ENCODE data around the gene GABBR2.

Gene GABBR2

DNA sequence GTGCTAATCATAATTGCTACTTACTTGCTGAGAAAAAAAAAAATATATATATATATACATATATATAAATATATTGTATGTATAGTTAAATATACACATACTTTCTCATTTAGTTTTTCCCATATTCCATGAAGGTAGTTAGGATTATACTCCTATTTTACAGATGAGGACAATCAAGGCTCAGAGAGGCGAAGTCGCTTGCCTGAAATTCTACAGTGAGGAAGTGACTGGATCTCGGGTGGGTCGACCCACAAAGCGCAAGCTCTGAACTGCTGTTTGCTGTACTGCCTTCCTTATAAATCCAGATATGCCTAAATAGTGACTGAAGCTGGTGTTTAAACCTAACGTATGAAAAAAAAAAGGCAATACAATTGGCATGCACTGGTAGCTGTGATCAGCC lies 305.0 kb downstream of the GABBR2 start:
- no peak for DNase-seq (ENCODE audit: low read depth in 2 of 2)

DNA sequence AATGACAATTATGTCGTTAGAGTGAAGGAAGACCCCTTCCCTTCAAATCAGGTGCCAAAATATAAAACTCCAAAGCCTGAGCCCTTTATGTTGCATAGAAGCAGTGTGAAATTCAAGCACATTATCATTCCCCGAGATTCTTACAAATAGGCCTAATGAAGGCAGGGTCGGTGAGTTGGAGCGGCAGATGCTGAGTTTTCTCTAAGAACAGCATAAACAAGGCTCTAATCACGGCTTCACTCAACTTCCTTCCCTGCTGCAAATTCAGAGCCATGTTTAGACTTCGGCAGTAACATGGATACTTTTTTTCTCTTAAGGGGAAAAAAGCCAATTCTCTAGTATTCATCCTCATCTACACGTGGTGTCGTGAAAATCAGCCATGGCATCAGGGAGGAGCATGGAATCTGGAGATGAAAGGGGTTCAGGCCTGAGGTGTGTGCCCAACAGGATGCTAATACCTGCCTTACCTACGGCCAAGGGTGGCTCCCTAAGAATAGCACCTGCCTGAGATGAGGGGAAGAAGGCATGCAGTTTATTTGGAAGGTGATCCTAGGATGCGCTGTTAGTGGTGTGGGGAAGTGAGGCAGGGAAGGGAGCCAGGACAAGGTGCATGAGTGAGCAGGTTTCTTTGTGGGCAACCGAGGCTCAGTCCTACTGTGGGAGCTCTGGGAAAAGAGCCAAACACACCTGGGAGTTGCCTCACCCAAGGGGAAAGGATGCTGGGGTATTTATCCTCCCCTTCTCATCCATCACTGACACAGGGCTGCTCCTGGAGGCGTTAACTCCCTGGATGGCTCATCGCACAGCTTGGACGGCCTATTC lies 306.5 kb downstream of the GABBR2 start:
- DNase-seq (ENCODE audit: low read depth in 2 of 2): no peak

DNA sequence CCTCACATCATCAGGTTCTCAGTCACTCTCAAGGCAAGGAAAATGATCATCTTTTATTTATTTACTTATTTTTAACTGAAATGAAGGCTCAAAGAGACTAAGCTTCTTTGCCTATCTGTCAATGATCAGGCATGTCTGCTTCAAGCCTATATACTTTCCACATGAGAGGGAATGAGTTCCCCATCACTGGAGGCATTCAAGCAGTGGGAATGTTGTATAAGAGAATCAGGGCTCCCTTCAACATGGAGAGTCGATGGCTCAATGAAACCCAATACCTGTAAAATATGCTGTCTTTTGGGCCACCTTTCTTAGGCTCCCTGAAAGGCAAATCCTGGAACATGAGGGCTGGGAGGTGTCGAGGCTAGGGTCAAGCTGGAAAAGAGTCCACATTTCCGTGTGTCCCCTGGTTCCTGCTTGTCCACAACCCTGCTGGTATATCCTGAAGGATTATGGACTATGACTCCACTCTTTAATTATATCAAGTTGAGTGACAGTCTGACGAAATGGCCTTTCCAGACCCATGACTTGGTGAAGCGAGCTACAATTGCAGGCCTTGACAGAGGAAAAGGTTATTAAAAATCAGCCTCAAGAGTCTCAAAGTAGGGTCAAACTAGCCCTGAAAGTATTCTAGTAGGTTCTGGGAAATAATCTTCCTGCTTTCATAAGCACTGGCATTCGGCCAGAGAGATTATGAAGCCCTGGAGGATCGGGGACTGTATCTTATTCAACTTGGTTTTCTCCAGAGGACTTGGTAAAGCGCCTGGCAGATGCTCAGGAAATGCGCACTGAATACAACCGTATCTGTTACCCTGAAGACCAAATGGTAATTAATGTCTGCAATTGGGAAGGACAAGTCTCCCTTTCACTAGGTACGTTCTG lies 307.4 kb downstream of the GABBR2 start:
- no peak for DNase-seq (ENCODE audit: low read depth in 2 of 2)

DNA sequence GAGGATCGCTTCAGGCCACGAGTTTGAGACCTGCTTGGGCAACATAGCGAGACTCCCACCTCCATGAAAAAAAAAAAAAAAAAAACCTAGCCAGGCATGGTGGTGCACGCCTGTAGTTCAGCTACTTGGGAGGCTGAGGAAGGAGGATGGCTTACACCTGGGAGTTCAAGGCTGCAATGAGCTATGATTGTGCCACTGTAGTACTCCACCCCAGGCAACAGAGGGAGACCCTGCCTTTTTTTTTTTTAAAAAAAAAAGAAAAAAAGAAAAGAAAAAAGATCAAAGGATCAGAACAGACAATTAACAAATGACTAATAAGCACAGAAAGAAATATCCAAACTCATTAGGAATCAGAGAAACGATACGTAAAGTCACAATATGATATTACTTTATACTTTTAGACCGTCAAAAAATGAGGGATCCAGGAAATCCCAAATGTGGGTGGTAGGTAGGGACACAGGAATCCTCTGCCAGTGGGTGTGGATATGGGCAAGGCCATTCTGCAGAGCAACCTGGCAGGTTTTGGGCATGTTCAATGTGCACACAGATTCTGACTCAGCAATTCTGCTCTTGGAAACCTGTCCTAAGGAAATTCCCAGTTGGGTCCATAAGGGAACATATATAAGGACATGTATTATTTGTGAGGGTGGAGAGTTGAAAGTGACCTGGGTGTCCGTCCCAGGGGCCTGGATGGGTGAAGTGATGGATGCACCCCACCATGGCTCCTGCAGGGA lies 308.6 kb downstream of the GABBR2 start:
- no peak for DNase-seq (ENCODE audit: low read depth in 2 of 2)

DNA sequence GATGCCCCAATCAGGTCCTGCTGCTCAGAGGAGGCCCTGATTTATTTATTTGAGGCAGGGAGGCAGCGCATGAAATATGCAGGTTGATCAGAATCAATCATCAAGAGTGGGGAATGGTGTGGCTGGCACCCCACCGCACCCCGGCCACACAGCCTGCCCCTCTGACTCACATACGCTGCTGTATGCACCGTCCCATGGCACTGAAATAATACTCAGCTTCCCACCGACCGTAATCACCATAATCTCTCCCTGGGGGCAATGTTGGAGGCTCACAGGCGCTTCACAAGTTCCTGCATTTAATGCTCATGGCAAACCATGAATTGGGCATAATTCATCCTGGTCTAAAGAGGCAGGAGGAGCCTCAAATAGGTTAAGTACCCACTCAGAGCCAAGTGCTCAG lies 312.1 kb downstream of the GABBR2 start:
- no peak for DNase-seq (ENCODE audit: low read depth in 2 of 2)

DNA sequence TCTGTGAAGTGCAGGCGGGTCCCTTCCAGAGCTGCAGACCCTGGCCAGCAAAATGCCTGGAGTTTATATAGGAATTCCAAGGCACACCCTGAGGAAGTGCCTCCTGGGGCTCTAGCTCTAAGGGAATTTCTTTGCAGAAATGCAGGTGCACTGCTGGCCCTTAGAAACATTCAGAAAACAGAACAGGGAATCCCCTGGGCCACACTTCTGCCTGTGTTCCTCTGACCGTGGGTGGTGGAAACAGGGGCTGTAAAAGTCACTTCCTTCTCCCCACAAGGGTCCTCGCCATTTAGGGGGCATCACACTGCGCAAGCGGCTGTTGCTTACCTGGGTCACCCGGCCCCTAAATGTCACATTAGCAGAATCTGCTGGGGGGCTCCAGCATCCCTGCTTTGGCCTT lies 312.5 kb downstream of the GABBR2 start:
- no peak for DNase-seq (ENCODE audit: low read depth in 2 of 2)

DNA sequence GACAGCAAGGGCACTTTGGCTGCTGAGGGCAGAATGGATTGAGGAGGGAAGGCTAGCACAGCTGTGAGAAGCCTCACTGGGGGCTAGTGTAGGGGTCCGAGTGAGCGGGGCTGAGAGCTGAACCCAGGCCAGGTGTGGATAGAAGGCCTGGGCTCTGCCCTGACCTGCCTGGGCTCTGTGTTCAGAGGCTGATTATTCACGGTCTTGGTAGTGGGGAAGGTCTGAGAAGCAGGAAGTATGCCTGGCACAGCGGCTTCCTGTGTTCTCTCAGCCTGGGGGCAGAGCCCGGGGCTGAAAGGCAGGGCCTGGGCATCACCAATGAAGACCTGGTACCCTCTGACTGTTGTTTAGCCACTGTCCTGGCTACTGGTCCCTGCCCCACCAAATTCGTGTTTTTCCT lies 316.9 kb downstream of the GABBR2 start:
- DNase-seq (ENCODE audit: low read depth in 2 of 2): no peak

DNA sequence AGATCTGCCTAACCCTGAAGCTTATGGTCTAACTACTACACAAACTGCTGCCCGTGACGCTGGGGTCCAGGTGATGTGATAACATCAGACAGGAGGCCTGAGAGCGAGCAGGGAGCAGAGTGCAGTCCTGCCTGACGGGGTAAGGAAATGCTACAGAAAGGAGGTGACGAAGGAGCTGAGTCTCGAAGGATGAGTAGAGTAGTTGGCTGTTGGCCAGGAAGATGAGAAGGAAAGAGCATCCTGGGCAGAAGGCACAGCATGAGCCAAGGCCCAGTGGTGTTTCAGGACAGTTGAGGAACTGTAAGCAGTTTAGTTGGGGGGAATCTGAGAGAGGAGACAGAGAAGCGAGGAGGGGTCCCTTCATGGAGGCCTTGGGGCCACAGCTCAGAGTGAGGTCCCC lies 317.3 kb downstream of the GABBR2 start:
- no peak for DNase-seq (ENCODE audit: low read depth in 2 of 2)

DNA sequence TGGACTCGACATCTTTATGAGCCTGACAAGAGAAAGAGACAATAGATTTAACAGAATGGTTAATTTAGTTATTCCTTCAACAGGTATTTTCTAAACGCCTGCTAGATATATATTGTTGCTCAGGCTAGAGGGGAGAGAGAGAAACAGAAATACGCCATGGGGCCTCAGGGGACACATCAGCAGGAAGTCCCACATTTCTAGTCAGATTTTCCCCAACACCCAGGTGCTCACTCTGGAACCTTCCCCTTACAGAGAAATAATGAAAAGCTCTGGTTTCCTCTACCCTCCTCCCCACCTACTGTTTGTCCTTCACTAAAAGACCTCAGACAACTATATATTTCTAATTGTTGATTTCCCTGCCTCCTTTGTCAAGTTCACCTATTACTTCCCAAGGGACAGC lies 323.0 kb downstream of the GABBR2 start:
- DNase-seq (ENCODE audit: low read depth in 2 of 2): no peak

DNA sequence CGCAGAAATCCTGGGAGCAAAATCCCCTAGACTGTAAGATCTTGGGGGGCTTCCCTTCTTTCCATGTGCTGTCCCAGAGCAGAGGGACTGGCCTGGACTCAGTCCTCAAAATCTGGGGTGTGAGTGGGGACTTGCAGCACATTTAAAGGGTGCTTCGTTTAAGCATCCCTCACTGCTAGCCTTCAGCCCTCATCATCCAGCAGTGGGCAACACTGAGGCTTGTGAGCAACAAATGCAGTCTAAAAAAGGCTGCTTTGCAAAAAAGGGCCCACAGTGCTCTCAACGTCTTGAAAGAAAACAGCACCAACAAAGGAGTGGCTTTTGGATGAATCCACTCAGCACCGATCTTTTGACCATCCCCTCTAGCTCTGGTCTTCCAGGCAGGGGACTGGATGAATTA lies 325.0 kb downstream of the GABBR2 start:
- no peak for DNase-seq (ENCODE audit: low read depth in 2 of 2)

DNA sequence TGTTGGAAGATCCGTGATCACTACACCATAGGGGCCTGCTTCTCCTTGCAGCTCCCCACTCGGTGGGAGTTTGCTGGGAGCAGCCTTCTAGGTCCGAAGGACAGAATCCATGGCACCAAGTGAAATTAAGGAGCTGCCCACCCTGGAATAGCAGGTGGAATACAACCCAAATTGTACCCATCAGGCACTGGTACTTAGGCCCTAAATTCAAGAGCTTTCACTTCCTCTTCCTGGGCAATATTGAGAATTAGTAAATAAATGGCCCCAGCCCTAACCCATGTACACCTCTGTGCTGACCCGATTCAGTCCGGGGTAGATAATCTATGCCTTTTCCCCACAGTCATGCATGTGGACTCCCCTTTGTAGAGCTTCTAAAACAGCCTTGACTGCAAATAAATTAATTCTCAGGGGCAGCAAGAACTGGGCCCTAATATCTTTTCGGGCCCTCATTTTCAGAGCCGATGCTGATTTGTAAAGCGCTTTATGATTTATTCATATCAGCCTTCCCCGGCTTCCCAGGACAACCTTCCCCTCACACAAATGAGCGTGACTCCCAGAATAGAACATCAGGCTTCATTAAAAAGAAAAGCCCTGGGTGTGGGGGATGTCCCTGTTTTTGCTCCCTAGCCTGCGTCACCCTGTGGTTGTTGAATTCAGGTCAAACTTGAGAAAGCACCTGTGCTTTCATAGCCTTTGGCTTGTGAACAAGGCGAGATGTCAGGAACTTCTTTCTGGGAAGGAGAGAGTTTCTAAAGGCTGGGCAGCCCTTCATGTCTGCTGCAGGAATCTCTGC lies 327.2 kb downstream of the GABBR2 start:
- no peak for DNase-seq (ENCODE audit: low read depth in 2 of 2)

DNA sequence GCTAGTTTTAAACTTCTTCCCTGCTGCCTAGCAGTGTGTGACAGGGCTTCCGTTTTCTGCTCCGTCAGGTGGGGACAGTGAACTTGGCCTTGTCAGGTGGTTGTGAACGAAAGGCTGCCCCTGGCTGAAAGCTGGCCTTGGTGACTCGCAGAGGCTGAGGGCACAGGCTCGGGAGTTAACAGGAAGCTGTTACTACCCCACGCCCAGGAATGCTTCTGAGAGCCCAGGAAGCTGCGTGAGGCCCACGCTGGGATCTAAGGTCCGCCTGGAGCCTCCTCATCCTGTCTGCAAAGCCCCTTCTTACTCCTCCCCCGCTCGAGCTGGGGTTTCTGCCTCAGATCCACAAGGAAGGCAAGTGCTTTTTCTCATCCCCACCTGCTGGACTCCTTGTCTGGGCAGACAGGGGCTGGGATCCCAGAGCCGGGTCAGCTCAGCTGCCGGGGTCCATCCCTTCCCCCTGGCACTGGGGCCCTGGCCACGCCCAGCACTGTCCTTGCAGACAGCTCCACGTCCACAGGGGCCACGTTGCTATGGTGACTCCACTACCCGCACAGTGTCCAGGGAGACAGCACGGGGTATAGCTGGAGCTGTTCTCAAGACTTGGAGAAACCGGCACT lies 328.6 kb downstream of the GABBR2 start:
- DNase-seq (ENCODE audit: low read depth in 2 of 2): no peak

DNA sequence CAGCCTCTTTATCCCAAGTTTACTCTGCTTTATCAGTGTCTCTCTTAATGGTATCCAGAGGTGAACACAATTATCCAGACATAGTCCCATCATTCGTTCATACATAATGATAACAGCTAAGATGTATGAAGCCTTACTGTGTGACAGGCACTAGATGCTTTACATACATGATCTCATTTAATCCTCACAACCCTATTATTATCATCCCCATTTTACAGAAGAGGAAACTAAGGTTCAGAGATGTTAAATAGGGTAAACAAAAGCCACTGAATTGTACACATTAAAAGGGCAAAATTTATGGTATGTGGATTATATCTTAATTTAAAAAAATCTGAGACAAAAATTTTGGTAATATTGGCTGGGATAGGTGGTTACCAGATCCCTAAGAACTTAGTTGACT lies 329.2 kb downstream of the GABBR2 start:
- no peak for DNase-seq (ENCODE audit: low read depth in 2 of 2)

DNA sequence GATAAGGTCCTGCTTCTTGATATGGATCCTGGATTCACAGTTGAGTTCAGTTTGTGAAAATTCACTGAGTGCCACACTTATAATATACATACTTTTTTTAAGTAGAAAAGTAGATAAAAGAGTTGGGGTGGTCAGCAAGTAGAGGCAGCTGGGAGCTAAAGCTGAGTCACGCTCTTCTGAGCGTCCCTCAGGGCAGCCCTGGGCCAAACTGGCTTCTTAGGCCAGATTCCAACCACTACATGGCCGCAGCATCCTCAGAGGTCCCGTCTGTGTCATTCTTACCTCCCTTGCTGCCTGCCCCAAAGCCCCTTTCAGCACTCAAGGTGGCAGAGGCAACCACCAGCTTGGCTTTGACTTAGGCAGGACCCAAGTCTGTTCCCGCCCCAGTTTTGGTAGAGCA lies 329.9 kb downstream of the GABBR2 start:
- no peak for DNase-seq (ENCODE audit: low read depth in 2 of 2)

DNA sequence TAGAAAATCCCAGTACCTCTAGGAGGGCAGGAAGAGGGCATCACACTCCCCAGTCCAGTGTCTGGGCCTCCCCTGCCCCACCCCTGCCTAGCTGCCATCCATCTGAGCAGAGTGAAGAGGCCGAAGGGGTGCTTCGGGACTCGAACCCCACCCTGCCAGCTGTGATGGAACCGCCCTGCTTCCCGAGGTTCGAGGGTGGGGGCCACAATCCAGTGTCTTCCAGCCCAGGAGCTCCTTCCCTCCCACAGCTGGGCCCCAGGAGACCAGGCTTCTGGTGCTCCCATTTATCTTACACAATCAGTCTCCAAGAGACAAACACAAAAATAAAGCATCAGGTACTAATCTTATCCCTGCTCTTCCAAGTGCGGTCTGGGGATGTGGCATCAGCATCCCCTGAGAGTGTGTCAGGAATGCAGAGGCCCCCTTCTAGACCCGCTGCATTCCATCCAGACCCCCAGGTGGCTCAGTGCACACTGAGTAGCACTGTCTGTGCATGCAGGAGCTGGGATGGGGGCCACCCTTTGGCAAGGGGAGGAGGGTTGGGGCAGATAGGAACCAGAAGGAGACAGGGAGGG lies 330.4 kb downstream of the GABBR2 start:
- DNase-seq (ENCODE audit: low read depth in 2 of 2): no peak

DNA sequence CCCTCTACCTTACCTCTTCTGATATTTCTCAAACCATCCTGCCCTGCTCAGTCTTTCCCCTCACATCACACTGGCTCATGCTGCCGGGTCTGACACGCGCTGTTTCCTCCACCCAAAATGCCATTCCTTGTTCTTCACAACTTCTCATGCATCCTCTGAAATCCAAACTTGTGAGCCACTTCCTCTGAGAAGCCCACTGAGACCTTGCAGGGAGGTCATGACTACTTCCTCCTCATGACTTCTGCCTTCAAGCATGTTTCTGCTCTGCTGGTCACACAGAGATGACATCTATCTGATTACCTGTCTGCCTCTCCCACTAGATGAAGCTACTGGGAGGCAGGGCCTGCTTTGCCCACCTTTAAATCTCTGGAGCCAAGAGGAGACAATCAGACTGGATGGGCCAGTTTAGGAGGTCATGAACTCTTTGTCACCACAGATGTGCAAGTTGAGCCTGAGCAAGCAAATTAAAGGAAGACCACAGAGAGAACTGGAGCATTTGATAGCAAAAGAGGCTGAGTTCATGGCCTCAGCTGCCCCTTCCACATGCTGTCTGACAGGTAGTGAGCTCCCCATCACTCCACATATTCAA lies 333.5 kb downstream of the GABBR2 start:
- no peak for DNase-seq (ENCODE audit: low read depth in 2 of 2)

DNA sequence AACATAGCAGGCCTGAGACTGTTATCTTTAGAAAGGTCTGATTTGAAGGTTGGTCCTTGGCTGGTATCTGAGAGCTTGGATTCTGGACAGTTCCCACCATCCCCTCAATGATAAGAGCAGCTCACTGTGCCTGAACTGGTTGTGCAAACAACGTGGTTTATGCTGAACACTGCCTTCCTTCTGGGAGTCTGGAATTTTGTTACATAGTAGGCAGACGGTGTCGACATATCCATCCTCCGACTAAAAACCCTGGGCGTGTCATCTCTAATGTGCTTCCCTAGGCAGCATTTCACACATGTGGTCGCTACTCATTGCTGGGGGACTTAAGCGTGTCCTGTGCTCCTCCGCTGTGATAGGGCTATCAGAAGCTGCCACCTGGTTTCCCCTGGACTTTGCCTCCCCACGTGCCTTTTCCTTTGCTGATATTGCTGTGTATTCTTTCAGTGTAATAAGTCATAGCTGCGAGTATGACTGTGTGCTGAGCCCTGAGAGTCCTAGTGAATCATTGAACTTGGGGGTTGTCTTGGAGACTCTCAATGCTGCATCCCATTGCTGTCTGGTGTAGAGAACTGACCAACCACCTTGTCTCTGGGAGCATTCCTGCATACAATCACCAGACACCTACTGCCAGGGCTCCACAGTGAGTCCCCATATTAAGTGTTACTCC lies 334.2 kb downstream of the GABBR2 start:
- no peak for DNase-seq (ENCODE audit: low read depth in 2 of 2)

DNA sequence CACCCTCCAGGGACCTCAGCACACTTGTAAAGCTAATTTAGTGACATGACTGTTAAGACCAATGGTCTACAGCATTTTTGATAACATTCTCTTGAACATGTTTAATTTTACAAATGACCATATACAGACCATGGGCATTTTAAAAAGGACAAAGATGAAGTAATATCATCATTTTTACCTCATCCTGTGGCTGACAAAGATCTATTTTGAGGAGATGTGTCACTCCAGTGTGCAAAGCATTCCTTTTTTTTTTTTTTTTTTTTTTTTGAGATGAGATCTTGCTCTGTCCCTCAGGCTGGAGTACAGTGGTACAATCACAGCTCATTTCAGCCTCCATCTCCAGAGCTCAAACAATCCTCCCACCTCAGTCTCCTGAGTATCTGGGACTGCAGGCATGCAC lies 335.1 kb downstream of the GABBR2 start:
- DNase-seq (ENCODE audit: low read depth in 2 of 2): no peak

DNA sequence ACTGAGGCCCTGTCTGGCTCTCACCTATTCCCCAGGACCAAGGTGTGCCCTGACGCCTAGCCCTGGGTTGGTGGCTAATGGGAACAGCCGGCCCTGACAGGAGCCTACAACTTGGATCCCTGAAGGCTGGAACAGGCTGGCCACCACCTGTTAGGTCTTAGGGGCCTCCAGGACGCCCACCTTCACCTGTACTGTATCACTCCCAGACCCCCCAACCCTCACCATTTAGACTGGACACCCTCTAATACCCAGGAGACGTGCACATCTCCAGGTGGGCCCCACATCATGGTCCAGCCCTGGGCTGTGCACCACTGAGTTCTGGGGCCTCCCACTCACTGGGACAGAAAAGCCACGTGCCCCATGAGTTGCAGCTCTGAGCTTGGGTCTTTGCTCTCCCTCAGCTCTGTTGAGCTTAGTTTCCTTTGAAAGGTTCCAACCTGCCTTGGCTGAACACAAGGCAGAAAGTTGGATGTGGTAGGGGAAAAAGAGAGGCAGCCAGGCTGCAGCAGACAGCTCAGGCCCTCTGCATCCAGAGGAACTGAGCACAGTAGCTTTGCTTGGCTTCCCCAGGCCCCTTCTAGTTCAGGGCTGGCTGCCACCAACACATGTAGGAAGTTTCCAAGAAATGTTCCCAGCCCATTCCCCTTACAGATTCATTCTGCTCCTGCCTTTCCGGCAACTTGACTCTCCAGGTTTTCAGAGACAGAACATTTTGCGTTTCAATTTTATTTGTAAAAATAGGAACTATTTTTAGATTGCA lies 336.5 kb downstream of the GABBR2 start:
- no peak for DNase-seq (ENCODE audit: low read depth in 2 of 2)
